ENCODE data around the gene DEFB116. TPM values are rescaled to one million over a fixed set of nuclear protein-coding genes. Genes with fewer than 3 reads are reported as not detected.

Gene DEFB116
- total and polyA plus RNA-seq, 8 donors: not detected

DNA sequence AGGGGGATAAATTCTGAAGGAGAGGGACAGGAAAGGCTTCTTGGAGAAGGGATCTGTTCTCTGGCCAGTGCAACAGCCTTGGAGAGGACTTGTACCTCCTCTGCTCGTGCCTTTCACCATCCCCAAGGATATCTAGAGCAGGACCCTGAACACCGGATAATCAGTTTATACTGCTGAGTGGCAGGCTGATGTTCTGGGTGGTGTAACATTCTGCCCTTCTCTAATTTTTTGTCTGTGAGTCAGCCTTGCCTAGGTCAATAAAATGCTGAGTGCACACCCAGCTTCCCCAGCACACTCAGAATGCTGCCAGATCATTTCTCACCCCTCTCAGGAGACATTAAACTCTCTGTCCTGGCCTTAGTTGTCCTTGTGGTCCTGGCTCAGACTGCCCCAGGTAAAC is 51.0 kb downstream of the DEFB116 start, which contains the start of gene DEFB115:
TSS of gene DEFB115 (plus strand) at position 301 of the 400 bp plus-strand sequence. CDS start at position 301, 0 bp downstream.
- 45 to 53% (median 49%) methylated on average over 2 of the region's 2 CpGs for WGBS, 5 donors
- Histone ChIP-seq H3K4me1 (no peaks in the 10 kb centered on the region), H3K27me3 (no peaks in the 10 kb centered on the region), H3K4me3 (no peak within 1 kb of the TSS), H3K9me3 (peaks cover 0 to 6% (median 0%) of the 10 kb centered on the region in 4 donors), H3K36me3 (no peaks in the 10 kb centered on the region), H3K27ac (no peak within 1 kb of the TSS)
- DNase-seq: no peak
- TF ChIP-seq POLR2AphosphoS5 (IDR thresholded peaks at IDR 0.05): no peak
- TF ChIP-seq EP300 (IDR thresholded peaks at IDR 0.05): no peak
- TF ChIP-seq, protein P1, sequence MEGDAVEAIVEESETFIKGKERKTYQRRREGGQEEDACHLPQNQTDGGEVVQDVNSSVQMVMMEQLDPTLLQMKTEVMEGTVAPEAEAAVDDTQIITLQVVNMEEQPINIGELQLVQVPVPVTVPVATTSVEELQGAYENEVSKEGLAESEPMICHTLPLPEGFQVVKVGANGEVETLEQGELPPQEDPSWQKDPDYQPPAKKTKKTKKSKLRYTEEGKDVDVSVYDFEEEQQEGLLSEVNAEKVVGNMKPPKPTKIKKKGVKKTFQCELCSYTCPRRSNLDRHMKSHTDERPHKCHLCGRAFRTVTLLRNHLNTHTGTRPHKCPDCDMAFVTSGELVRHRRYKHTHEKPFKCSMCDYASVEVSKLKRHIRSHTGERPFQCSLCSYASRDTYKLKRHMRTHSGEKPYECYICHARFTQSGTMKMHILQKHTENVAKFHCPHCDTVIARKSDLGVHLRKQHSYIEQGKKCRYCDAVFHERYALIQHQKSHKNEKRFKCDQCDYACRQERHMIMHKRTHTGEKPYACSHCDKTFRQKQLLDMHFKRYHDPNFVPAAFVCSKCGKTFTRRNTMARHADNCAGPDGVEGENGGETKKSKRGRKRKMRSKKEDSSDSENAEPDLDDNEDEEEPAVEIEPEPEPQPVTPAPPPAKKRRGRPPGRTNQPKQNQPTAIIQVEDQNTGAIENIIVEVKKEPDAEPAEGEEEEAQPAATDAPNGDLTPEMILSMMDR (IDR thresholded peaks at IDR 0.05): no peak
- no peak for TF ChIP-seq POLR2A (IDR thresholded peaks at IDR 0.05)
- intact Hi-C loops (cut with DNase I; ENCODE audit: low total_unique reads): no loop called here

DNA sequence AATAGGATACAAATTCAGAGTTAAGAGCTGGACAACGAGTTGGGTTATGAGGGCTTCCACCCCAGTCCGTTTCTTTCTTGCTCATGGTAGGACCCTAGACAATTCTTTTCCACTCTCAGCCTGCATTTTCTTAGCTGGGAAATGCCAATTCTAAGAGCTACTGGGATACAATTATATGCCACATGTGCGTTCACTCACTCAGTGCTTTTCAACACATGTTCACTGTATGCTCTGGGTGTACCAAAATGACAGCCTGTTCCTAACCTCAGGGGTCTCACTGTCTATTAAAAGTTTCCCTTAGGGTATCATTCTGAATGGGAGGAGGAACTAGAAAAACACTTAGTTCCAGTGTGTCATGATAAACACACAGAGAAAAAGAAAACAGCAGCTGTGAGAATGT is 51.4 kb downstream of the DEFB116 start:
- no peak overlapping the region for H3K27ac ChIP-seq
- intact Hi-C loops (cut with DNase I; ENCODE audit: low total_unique reads): no loop called here
- WGBS, 5 donors: 31 to 43% (median 39%) methylated on average over 3 of the region's 3 CpGs
- no peak for TF ChIP-seq EP300 (IDR thresholded peaks at IDR 0.05)
- no peak for TF ChIP-seq POLR2A (IDR thresholded peaks at IDR 0.05)
- TF ChIP-seq POLR2AphosphoS5 (IDR thresholded peaks at IDR 0.05): no peak
- TF ChIP-seq, protein P1 (IDR thresholded peaks at IDR 0.05): no peak
- no peak for DNase-seq
- H3K9me3 ChIP-seq: peaks cover 0 to 6% (median 0%) of the 10 kb centered on the region in 4 donors
- H3K4me1 ChIP-seq: no peaks in the 10 kb centered on the region
- no peaks in the 10 kb centered on the region for H3K27me3 ChIP-seq
- H3K4me3 ChIP-seq: no peak overlapping the region
- no peaks in the 10 kb centered on the region for H3K36me3 ChIP-seq

Small RNA genes within 50 kb of the gene (small RNA-seq; reads per million reads assigned to genes)
- 0 reads per million in 4 donors for gene RNA5SP480

Other genes starting within 250 kb of the DEFB116 start
- gene DEFB115, start 50.9 kb downstream of the DEFB116 start, total RNA-seq: not detected
- not detected for gene DEFB115, start 50.9 kb downstream of the DEFB116 start, polyA plus RNA-seq
- not detected for gene DEFB118, start 60.0 kb upstream of the DEFB116 start, total RNA-seq
- not detected for gene DEFB118, start 60.0 kb upstream of the DEFB116 start, polyA plus RNA-seq
- not detected for gene DEFB119, start 82.0 kb upstream of the DEFB116 start, total RNA-seq
- not detected for gene DEFB119, start 82.0 kb upstream of the DEFB116 start, polyA plus RNA-seq
- not detected for gene DEFB121, start 97.6 kb upstream of the DEFB116 start, total RNA-seq
- gene DEFB121, start 97.6 kb upstream of the DEFB116 start, polyA plus RNA-seq: not detected
- not detected for gene DEFB123, start 132.0 kb upstream of the DEFB116 start, total RNA-seq
- not detected for gene DEFB123, start 132.0 kb upstream of the DEFB116 start, polyA plus RNA-seq
- gene DEFB124, start 166.5 kb upstream of the DEFB116 start, total RNA-seq: 1 to 10 TPM in 1 of 5 donors, not detected in 4; 1.1 TPM
- under 1 TPM in 1 of 3 donors, not detected in 2; 0.28 TPM for gene DEFB124, start 166.5 kb upstream of the DEFB116 start, polyA plus RNA-seq
- 1 to 10 TPM in 2 of 5 donors, not detected in 3; 1.3 to 1.6 TPM for gene REM1, start 166.7 kb upstream of the DEFB116 start, total RNA-seq
- gene REM1, start 166.7 kb upstream of the DEFB116 start, polyA plus RNA-seq: 1 to 10 TPM; 1.1 to 2.1 (median 1.1) TPM
- 100 to 1,000 TPM in 1 of 5 donors, 10 to 100 TPM in 4; 10.7 to 103 (median 56.9) TPM for gene HM13, start 205.9 kb upstream of the DEFB116 start, total RNA-seq
- gene HM13, start 205.9 kb upstream of the DEFB116 start, polyA plus RNA-seq: 100 to 1,000 TPM; 119 to 181 (median 165) TPM